Panc1 (cell line): ENCODE measurements around the gene STK31. TPM values are rescaled to one million over a fixed set of nuclear protein-coding genes. Genes with fewer than 3 reads are reported as not detected.

ENCODE experiments used
- ATAC-seq: fragments of 200-7000 bp; cut with Tn5 transposase; 2 replicates; pipeline ENCODE4 v1.9.1; 2020; ENCODE audit warnings: mild to moderate bottlenecking, moderate library complexity
- BruUV-seq: library from RNA; stranded (reverse); fragments of 400-500 nt; replicated peaks from 2 replicates; lab custom pipeline; 2021; lab: Mats Ljungman, UMichigan
- CTCF ChIA-PET: fragments of 300-600 bp; sonication (Branson Sonifier 250); formaldehyde crosslinking; loops from one replicate; lab custom pipeline; 2022; ENCODE audit warnings: antibody characterized with exemption; lab: Charles Lee
- POLR2A ChIA-PET: fragments of 300-600 bp; sonication (Branson Sonifier 250); formaldehyde crosslinking; loops from one replicate; lab custom pipeline; 2022; ENCODE audit warnings: antibody characterized with exemption; lab: Charles Lee
- DNase-seq: peaks from one replicate; pipeline ENCODE4 v3.0.0-alpha.2; 2010; ENCODE audit warnings: low read depth, low spot score
- H3K27ac ChIP-seq: 2 replicates; pipeline ENCODE4 v1.5.1; 2011; ENCODE audit warnings: mild to moderate bottlenecking, low read length, inconsistent platforms
- H3K27me3 ChIP-seq: fragments of 200-500 bp; sonication (Bioruptor generic); 2 replicates; pipeline ENCODE4 v1.6.0; 2014; ENCODE audit warnings: low read length, inconsistent platforms; ENCODE audit not compliant: control insufficient read depth, insufficient read depth
- H3K36me3 ChIP-seq: fragments of 200-500 bp; sonication (Bioruptor generic); 2 replicates; pipeline ENCODE4 v1.5.1; 2014; ENCODE audit warnings: inconsistent platforms, mild to moderate bottlenecking, low read length, moderate library complexity; ENCODE audit not compliant: control insufficient read depth, insufficient read depth
- H3K4me1 ChIP-seq: 2 replicates; pipeline ENCODE4 v1.5.1; 2011; ENCODE audit warnings: inconsistent platforms, mild to moderate bottlenecking, low read length, moderate library complexity; ENCODE audit not compliant: control insufficient read depth, insufficient read depth
- H3K4me3 ChIP-seq, 2 experiments: 2 replicates each; pipeline ENCODE4 v1.5.1; 2011 to 2012; ENCODE audit warnings: low read depth in 2 of 2, low read length in 2 of 2, mild to moderate bottlenecking in 2 of 2, inconsistent platforms in 1 of 2, moderate library complexity in 1 of 2
- H3K9me3 ChIP-seq: fragments of 200-500 bp; sonication (Bioruptor generic); 2 replicates; pipeline ENCODE4 v1.5.1; 2014; ENCODE audit warnings: low read depth, mild to moderate bottlenecking, inconsistent platforms, low read length, moderate library complexity; ENCODE audit not compliant: control insufficient read depth, insufficient read depth
- CTCF ChIP-seq: fragments of 450-650 bp; IDR thresholded peaks from 2 replicates; pipeline ENCODE4 v1.5.1; 2017; ENCODE audit warnings: mild to moderate bottlenecking
- POLR2AphosphoS5 ChIP-seq: IDR thresholded peaks from 2 replicates; pipeline ENCODE4 v1.6.1; 2012; ENCODE audit warnings: mild to moderate bottlenecking, low read depth, low read length, moderate library complexity
- REST ChIP-seq, 2 experiments: IDR thresholded peaks; 2 replicates each; pipeline ENCODE4 v1.6.1; 2011 to 2012; ENCODE audit warnings: low read depth in 2 of 2, control low read depth in 1 of 2, low read length in 1 of 2, mild to moderate bottlenecking in 1 of 2, moderate library complexity in 1 of 2; ENCODE audit not compliant: insufficient read depth in 1 of 2
- SIN3A ChIP-seq: IDR thresholded peaks from 2 replicates; pipeline ENCODE4 v1.6.1; 2012; ENCODE audit warnings: low read depth, mild to moderate bottlenecking, low read length, moderate library complexity, borderline replicate concordance; ENCODE audit not compliant: insufficient read depth
- TCF7L2 ChIP-seq: IDR thresholded peaks from 2 replicates; pipeline ENCODE4 v1.6.1; 2011; ENCODE audit warnings: mild to moderate bottlenecking, low read depth, low read length, inconsistent platforms
- in situ Hi-C: cut with HindIII; loops from 2 replicates; pipeline ENCODE4 v1.10.0; 2016; ENCODE audit warnings: low sequenced_read_pairs, low pct_unique_long_range_greater_than_20kb
- intact Hi-C: fragments of 100-400 bp; cut with micrococcal nuclease; formaldehyde crosslinking; loops from one replicate; pipeline ENCODE4 v1.10.0; 2022; ENCODE audit not compliant: unreplicated experiment
- total RNA-seq: library from RNA; stranded (reverse); gene quantifications from one replicate; pipeline ENCODE4 v1.2.1, GENCODE V29; 2021; ENCODE audit not compliant: unreplicated experiment

The STK31 gene
- total RNA-seq, 1 experiment from 2014 or later, result 1.0 TPM

- Histone ChIP-seq H3K27ac (no peak overlapping the region), H3K4me3 (no peak overlapping the region), H3K4me1 (no peaks in the 10 kb centered on the region), H3K9me3 (no peaks in the 10 kb centered on the region), H3K27me3 (no peaks in the 10 kb centered on the region), H3K36me3 (no peaks in the 10 kb centered on the region)
- ATAC-seq (no peak), DNase-seq (no peak)
- TF ChIP-seq REST (IDR thresholded peaks at IDR 0.05; ENCODE audit: insufficient read depth in 1 of 2, low read depth in 2 of 2, low read length in 1 of 2) (no peak), TCF7L2 (no peak), CTCF (no peak), SIN3A (no peak), POLR2AphosphoS5 (no peak)
- no TSS peak for BruUV-seq
- ChIA-PET CTCF (no interaction called here), POLR2A (no interaction called here)
- intact Hi-C loops, result no loop called here
- in situ Hi-C loops, result no loop called here
Observed at GRCh38 chr7:23662124-23662983, 47.7 kb upstream of the STK31 start.

- DNase-seq (no peak), ATAC-seq (no peak)
- CTCF ChIA-PET, result no interaction called here
- in situ Hi-C loops (no loop called here), intact Hi-C loops (no loop called here)
- no peaks in the 10 kb centered on the region for H3K4me1 ChIP-seq
- H3K27ac ChIP-seq, result no peak overlapping the region
- POLR2A ChIA-PET, result no interaction called here
- H3K9me3 ChIP-seq, result no peaks in the 10 kb centered on the region
- BruUV-seq, result no TSS peak
- H3K4me3 ChIP-seq, result no peak overlapping the region
- H3K36me3 ChIP-seq, result no peaks in the 10 kb centered on the region
- no peak for TF ChIP-seq SIN3A
- TF ChIP-seq CTCF, result no peak
- TF ChIP-seq POLR2AphosphoS5, result no peak
- TF ChIP-seq REST (IDR thresholded peaks at IDR 0.05; ENCODE audit: insufficient read depth in 1 of 2, low read depth in 2 of 2, low read length in 1 of 2), result no peak
- TF ChIP-seq TCF7L2, result no peak
- no peaks in the 10 kb centered on the region for H3K27me3 ChIP-seq
Observed at GRCh38 chr7:23662984-23663313, 47.1 kb upstream of the STK31 start.
